ENCODE measurements around the gene TBL1X. TPM values are rescaled to one million over a fixed set of nuclear protein-coding genes. Genes with fewer than 3 reads are reported as not detected.
A peak's percentile ranks its signal among the peaks of the same experiment; 100 is the strongest.

Gene TBL1X
- total RNA-seq, 1 donor from 2014 or later = 5.3 TPM

DNA sequence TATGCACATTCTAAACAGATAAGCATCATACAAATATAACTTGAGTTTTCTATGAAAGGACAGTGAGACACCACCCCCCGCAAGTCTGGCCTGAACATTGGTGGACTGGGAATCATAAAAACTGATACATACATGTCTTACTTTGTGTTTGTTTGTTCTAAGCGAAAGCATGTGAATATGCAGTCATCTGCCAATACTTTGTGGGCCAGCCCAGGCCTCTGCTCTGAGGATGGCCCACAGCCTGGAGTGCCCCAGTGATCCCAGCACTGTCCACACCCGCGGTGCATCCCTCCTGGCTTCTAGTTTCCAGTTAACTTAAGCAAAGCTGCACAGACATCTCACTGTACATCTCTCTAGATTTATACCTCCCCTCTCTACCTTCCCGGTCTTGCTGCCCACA is 154.3 kb downstream of the TBL1X start:
- DNase-seq (ENCODE audit: low read depth in 2 of 2) = no peak

DNA sequence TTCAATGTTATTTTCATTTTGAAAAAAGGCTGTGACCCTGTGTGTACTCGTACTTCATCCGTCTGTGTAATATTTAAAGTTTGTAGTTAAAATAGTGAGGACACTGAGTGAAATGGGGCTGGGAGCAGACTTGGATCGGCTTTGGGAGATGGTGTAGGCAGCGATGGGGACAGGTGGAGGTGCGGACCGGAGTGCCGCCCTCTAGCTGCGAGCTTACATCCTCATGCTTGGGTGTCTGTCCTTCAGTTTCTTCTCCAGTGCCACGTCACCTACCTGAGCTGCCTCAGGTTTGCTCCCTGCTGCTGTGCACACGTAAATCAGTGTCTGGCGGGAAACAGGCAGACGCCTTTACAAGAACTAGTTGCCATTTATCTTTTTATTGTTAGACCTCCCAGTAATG is 154.7 kb downstream of the TBL1X start:
- no peak for DNase-seq (ENCODE audit: low read depth in 2 of 2)

DNA sequence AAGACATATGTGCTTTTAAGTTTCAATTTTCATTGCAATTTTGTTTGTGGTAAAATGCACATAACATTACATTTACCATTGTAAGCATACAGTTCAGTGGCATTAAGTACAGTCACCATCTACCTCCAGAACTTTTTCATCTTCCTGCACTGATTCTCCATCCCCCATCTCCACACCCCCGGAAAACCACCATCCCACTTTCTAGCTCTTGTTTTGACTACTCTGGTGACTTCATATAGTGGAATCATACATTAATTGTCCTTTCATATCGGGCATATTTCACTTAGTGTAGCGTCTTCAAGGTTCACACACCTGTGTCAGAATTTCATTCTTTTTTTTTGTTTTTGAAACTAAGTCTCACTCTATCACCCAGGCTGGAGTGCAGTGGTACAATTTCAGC is 157.3 kb downstream of the TBL1X start:
- DNase-seq (ENCODE audit: low read depth in 2 of 2) = no peak

DNA sequence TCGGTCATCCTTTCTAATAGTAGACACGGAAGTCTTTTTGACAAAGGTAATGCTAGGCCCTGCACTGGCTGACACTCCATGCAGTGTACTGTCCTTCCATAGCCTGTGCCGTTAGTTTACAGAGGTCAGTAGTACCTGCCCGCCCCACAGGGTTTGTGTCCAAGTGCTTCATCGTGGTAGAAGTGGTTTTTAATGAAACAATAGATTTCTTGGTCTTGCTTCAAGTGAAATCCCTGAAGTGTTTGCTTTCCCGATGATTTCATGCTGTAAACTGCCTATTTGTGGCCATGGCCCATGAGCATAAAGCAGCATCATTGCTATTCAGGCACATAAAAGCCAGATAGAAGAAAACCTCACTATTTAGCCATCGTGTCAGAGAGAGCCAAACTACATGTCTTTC is 161.5 kb downstream of the TBL1X start:
- DNase-seq (ENCODE audit: low read depth in 2 of 2) = no peak

DNA sequence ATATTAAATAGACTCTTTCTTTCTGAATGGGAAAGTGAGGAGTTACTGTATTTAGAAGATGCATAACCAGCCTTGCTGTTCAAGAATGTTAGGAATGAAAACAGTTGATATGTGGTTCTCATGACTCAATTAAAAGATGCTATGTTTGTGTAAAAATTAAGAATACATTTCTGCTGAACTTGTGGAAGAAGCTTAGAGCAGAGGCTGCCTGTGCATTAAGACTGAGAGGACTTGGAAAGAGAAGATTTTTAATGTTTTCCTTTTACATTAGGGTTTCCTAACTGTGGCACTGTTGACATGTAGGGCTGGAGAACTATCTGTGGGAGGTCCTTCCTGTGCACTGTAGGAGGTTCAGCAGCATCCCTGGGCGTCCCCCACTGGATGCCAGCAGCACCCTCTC is 163.1 kb downstream of the TBL1X start:
- DNase-seq (ENCODE audit: low read depth in 2 of 2) = no peak

DNA sequence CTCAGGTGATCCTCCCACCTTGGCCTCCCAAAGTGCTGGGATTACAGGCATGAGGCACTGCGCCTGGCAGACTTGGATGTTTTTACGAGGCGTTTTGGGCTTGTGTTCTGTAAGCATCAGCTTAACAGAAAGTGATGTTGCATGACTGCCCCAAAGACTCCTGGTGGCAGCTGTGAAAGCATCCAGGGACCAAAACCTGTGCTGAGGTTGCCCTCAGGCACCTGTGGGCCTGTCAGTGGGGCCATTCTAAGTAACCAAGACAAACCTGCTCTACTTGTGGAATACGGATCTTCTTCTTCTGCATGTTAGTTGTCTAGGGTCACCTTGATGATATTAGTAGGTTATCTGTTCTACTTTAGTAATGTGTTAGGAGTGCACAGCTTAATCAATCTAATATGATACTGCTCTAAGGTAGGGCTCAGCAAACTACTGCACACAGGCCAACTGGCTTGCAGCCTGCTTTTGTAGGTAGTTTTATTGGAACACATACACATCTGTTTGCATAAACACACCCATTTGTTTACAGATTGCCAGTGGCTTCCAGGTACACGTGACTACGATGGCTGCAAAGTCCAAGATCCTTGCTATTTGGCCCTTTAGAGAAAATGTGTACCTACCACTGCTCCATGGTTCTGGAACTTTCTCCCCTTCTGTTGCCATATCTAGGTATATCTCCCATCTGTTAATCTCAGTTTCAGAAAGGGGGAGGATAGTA is 164.1 kb downstream of the TBL1X start:
- no peak for DNase-seq (ENCODE audit: low read depth in 2 of 2)

DNA sequence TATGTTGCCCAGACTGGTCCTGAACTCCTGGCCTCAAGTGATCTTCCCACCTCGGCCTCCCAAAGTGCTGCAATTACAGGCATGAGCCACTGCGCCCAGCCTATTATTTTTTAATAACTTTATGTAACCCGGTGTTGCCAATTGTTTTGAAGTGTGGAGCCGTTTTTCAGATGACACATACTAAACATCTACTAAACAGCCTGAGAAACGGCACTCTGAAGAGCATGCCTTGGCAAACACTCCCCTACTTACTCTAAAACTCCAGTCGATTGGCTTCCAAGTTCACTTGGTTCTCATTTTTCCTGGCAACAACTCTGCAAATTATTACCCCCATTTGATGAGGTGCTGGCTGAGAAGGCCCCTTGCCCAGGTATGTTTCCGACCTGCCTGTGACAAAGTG is 169.7 kb downstream of the TBL1X start:
- no peak for DNase-seq (ENCODE audit: low read depth in 2 of 2)

DNA sequence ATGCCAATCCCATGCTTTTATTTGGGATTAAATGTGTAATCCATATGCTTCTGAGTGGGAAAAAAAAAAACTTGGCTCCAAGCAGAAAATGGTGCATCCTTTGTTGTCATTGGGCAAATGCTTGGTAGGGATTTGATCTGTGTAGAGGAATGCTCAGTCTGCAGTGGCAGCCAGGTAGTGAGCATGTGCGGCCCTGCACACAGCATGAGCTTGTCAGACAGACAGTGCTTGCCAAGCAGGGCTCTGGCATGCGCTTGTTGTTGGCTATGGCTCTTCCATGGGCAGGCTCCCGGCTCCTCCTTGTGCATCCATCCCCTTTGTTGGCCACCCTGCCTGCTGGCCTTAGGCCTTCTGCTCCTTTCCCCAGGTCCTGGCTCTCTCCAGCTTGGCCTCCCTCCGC is 170.5 kb downstream of the TBL1X start:
- no peak for DNase-seq (ENCODE audit: low read depth in 2 of 2)

DNA sequence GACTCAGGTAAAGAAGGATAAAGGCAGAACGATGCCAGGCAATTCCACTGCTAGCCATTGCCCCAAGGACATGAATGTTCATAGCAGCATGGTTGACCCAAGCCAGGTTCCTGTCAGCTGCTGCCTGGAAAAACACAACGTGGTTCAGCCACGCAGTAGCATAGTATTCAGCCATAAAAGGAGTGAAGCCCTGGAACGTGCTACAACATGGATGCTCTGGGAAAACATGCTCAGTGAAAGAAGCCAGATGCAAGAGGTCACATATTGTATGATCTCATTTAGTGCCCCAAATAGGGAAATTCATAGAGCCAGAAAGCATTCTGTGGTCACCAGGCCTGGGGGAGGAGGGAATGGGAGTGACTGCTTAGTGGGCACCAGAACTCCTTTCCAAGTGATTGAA is 170.9 kb downstream of the TBL1X start:
- no peak for DNase-seq (ENCODE audit: low read depth in 2 of 2)

DNA sequence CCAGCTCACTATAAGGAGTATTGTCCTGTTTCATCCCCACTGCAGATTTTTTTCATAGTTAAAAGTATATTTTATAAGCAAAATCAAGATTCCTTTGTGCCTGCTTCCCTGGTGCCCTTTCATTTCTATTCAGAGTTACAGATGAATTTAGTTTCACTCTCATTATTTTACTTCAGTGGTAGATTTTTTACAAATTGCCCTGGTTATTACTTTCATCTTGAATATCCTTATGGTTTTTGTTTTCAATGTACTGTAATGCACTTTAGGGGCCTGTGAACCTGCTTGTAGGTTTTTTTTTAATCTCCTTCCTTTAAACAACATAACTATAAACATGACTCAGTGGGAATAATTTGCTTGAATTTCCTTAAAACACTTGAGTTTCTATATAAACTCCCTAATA is 174.0 kb downstream of the TBL1X start:
- DNase-seq (ENCODE audit: low read depth in 2 of 2) = no peak

DNA sequence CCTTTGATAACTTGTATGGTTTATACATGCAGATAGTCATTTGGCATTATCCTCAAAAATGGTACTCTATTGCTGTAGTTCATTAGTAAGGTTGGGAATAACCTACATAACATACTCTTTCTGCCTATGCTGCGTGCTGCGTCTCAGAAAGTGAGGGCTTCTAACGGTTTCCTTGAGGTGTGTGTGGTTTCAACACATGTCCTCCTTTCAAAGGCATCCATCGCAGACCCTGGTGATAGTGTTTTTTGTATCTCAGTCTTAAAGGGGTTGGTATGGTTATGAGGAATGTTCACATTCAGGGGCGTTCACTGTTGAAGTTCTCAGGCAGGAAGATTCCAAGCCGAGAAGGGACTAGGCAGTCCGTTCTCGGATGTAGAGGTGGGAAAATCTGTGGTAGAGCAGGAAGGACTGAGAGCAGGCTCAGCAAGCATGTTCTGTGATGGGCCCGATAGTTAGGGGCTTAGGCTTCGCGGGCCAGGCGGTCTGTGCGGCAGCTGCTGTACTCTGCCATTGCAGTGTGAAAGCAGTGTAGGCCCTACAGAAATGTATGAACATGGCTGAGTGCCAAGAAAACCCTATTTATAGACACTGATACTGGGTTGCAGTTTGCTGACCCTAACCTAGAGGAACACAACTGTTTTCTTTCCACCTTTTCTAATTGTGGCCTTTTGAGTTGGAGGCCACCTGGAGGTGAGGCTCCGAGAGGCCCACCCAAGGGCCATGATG is 177.6 kb downstream of the TBL1X start:
- DNase-seq (ENCODE audit: low read depth in 2 of 2) = no peak

DNA sequence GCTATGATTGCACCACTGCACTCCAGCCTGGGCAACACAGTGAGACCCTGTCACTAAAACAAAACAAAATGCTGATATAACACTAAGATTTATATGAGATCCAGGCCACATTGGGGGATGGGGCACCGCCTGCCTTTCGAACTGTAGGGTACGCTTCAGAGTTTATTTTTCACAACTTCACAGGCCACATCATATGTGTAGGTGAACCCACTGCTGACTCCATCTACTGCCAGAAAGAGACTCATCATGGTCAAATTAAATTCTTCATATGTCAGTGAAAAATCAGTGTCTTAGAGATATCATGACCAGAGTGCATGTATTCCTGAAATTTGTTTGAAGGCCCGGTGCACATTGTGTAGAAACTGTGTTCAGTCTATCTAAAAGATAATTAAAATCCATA is 178.9 kb downstream of the TBL1X start:
- DNase-seq (ENCODE audit: low read depth in 2 of 2) = no peak

DNA sequence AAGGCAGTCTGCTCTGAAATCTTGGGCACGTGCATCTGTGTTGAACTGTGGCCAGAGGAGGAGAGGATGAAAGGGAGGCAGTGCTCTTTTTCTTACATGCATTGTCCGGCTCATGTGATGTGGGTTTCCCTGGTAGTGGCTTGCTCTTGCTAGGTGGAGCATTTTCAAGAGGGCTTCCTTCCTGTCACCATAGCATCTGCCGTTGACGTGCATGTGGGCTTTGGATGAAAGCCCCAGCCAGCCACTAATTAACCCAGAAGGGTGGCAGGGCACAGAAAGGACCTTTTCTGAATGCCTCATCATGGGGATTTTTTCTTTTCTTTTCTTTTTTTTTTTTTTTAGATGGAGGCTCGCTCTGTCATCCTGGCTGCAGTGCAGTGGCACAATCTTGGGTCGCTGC is 179.5 kb downstream of the TBL1X start:
- peak in 1 of 2 donors; percentile 31 for DNase-seq (ENCODE audit: low read depth in 2 of 2)

DNA sequence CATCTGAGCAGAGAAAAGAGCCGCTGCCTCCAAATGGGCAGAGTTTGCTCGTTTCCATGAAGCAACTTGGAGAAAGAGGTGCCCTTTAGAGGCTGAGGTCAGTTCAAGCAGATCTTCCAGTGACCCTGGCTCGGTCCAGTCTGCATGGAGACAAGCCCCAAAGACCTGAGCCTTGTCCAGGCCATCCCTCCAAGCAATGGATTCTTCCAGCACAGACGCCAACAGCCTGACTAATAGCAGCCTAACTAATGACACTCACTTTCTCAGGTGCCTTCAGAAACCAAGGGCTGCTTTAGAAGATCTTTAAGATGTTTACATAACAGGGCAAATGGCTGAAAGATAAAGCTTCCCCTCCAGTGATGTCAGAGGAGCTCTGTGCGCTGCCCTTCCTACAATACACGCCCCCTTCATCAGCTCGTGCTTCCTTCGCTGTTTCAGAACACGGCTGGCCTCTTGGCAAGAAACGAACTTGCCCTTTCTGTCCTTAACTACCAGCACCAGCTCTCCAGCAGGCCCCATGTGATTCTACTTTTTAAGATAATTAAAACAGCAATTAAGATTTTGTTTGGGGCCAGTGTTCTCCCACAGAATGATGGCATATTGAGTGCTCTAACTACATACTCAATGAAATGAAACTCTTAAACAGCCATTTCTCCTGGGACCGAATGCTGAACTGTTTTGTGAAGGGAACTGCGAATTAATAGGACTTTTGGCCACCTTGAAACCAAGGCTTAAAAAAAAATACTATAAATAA is 181.8 kb downstream of the TBL1X start:
- no peak for DNase-seq (ENCODE audit: low read depth in 2 of 2)

DNA sequence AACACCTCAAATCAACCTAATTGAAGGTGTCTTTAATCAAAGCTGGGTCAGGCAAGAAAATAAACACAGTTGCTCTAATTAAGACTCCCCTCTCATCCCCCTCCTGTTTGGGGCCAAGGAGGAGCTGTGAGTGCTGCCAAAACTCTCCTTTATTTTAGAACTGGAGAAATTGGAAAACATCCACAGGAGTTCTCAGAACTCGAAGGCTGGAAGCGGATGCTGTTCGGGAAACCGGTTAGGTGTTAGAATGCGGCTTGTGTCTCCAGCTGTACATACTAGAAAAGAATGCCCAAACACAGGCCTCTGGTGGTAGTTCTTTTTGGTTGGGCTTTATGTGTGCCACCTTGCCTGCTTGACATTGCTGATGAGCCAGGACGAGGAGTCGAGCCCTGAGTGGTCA is 182.6 kb downstream of the TBL1X start:
- DNase-seq (ENCODE audit: low read depth in 2 of 2) = no peak

DNA sequence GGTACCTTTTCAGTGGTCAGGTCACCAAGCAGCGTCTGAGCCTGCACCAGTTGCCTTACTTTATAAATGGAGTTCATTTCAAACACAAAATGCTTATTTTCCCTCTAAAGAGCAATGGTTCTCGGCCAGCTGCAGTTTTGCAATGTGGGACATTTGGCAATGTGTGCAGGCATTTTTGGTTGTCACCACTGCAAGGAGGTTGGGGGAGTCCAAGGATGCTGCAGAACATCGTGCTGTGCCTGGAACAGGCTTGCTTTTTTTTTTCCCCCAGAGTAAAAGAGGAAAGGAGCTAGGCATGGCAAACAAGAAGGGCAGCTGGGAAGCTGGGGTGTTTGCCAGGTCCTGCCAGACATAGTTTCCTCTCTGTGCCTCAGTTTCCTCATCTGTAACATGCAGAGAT is 185.2 kb downstream of the TBL1X start:
- no peak for DNase-seq (ENCODE audit: low read depth in 2 of 2)

DNA sequence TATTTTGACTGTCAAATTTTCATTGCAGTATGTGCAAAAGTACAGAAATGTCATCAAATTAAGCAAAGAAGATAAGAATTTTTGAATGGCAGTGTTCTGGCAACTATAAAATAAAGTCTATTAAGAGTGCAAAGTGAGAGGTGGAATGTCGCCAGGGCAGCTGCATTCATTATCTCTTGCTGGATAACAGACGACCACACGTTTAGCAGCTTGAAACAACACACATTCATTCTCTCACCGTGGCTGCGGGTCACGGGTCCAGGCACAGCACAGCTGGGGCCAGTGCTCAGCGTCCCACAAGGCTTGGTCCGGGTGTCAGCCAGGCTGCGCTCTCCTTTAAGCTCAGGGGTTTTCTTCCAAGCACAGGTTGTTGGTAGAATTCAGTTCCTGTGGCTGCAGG is 186.9 kb downstream of the TBL1X start:
- DNase-seq (ENCODE audit: low read depth in 2 of 2) = no peak

DNA sequence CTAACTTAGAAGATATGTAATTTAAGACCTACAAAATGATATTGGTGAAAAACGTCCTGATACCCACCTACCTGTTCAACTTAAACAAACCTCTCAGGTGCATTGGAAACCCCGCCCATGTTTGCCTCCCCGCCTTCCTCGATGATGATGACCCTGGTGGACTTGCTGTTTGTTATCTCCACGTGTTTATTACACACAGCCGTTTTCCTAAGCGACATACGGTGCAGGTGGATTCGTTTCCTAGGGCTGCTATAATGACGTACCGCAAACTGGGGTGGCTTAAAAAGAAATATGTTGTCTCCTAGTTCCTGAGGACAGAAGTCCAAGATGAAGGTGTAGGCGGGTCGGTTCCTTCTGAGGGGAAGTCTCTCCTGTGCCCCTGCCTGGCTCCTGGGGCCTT is 190.1 kb downstream of the TBL1X start:
- DNase-seq (ENCODE audit: low read depth in 2 of 2) = no peak

DNA sequence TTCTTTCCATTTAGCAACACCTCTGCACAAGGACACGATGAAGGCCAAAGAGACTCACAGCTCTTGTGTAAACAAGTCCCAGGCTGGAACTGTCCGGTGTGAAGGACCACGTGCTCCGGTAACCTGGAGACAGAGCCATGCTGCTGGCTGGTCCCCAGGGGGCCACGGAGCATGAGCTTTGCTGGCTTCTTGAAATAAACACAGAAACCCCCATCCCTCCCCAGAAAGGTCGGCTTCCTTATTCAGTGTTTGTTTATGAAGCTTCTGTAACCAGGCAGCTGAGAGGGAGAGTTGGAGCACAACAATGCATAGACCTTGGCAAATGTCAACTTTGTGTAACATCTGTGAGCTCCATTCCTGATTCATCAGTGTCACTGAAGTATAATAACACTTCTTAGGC is 191.4 kb downstream of the TBL1X start:
- DNase-seq (ENCODE audit: low read depth in 2 of 2) = peak; percentile 24 to 67

DNA sequence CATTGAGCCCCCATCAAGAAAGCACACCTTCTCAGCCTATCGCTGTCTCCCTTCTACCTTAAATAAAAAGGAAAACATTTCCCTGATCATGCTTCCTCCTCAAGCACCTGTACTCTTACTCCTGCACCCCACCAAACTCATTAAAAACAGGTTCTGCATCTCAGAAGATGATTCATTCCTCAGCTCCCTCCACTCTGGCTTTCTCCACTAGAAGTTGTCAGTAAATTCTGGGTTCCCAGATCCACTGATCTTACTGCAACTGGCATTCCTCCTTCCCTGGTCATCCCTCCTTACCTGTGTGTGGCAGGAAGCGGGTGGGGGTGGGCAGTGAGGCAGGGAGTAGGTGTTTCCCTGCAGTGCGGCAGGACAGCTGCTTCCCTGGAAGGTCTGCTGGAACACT is 192.0 kb downstream of the TBL1X start:
- DNase-seq (ENCODE audit: low read depth in 2 of 2) = no peak

DNA sequence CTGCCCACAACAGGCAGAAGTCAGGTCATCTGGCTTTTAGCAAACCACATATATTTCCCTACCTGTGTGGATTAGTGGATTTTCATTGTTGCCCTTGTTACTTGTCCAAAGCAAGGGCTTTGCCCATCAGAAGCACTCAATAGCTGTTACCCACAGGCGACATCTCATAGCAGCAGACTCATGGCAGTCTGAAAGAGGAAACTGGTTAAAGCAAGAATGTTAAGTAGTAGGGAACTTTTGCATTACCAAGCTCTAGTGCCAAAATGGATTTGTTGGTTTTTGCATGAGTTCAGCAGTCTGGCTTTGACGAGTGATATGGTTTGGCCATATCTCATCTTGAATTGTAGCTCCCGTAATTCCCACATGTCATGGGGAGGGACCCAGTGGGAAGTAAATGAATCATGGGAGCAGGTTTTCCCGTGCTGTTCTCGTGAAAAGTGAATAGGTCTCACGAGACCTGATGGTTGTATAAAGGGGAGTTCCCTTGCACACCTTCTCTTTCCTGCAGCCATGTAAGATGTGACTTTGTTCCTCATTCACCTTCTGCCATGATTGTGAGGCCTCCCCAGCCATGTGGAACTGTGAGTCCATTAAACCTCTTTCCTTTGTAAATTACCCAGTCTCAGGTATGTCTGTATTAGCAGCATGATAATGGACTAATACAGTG is 192.9 kb downstream of the TBL1X start:
- no peak for DNase-seq (ENCODE audit: low read depth in 2 of 2)

DNA sequence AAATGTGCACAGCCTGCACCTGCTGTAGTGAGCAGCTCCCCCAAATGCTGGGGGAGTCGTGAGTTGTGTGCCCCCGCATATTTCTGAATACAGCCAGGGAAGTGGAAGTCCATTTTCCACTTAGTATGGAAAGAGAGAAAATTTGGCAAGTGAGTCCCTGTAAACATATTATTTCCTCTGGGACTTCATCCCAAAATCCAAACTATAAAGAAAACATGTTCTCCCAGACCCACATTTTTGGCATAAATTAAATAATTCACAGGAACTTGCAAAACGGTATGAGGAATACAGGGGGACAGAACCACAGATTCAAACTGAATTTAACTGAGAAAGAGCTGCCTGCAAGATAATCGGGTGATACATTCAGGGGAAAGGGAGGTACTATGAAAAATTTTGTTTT is 193.6 kb downstream of the TBL1X start:
- DNase-seq (ENCODE audit: low read depth in 2 of 2) = peak in 1 of 2 donors; percentile 10
